GM21423 (cell line): Measurements from ENCODE around the gene FAM219B.
A peak's percentile ranks its signal among the peaks of the same experiment; 100 is the strongest.
"Not testable (repeated sequence)": the region's sequence is repeated elsewhere in the genome, so short reads cannot be mapped to it uniquely, and the experiment has no call there.

ENCODE experiments used
- ATAC-seq: cut with Tn5 transposase; IDR thresholded peaks from one replicate; pipeline ENCODE4 v1.9.1; 2021; ENCODE audit warnings: mild to moderate bottlenecking, moderate library complexity; ENCODE audit not compliant: unreplicated experiment

The FAM219B gene

GRCh38 chr15:74904190-74904805 is 2.4 kb downstream of the FAM219B start:
- no peak for ATAC-seq

- no peak for ATAC-seq
Measured at GRCh38 chr15:74903676-74904075, 3.0 kb downstream of the FAM219B start.

GRCh38 chr15:74902295-74903075 is 4.2 kb downstream of the FAM219B start:
- ATAC-seq: no peak

- no peak for ATAC-seq
Measured at GRCh38 chr15:74901612-74902063, 5.0 kb downstream of the FAM219B start.

DNA sequence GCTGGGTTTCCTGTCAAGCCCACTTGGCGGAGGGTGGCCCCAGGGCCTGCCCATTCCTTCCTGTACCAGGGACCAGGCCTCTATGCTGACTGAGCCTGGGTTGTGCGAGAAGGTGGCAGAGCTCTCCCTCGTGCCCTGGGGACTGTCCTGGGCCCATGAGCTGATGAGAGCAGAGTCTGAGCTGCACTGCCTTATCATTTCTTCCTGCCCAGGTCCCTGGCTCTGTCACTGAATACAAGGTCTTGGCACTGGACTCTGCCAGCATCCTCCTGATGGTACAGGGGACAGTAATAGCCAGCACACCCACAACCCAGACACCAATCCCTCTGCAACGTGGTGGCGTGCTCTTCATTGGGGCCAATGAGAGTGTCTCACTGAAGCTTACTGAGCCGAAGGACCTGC is 9.3 kb downstream of the FAM219B start:
- ATAC-seq: no peak

DNA sequence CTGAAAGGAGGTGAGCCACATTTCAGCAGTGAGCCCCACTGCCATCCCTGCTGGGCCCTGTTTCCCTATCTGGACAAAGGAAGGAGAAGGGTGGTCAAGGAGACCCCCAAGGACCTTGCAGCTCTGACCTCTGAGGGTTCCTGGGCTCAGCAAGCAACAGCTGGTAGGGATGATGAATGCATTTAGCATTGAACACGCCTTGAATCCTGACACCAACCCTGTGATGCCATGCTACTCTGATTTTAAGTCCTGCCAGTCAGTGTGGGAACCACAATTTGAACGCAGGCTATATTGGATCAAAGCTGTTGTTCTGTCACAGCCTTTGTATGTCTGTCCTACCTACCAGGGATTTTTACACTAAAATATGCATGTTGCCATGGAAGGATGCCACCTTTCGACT is 10.3 kb downstream of the FAM219B start:
- ATAC-seq: no peak

DNA sequence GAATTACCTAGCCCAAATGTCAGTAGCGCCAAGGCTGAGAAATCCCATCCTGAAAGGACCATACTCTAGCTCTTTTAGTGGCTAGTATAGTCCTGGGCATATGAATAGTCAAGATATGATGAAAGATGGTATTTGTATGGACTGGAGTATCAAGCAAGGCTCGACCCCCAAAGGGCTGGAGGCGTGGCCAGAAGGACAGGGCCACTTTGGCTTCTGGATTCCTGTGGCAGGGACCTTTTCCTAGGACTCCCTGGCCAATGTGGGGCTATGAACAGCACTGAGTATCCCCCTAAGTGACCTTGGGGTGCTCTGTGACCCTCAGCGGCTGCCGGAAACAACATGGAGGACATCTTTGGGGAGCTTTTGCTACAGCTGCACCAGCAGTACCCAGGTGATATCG is 10.8 kb downstream of the FAM219B start:
- ATAC-seq: no peak

DNA sequence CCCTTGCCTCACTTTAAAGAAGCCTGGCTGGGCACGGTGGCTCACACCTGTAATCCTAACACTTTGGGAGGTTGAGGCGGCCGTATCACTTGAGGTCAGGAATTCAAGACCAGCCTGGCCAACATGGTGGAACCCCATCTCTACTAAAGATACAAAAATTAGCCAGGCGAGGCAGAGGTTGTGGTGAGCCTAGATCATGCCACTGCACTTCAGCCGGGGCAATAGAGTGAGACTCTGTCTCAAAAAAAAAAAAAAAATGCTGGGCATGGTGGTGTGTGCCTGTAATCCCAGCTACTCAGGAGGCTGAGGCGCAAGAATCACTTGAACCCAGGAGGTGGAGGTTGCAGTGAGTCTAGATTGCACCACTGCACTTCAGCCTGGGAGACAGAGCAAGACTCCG is 12.3 kb downstream of the FAM219B start:
- not testable (repeated sequence) for ATAC-seq

- ATAC-seq: no peak
Measured at GRCh38 chr15:74893627-74894026, 13.0 kb downstream of the FAM219B start.

DNA sequence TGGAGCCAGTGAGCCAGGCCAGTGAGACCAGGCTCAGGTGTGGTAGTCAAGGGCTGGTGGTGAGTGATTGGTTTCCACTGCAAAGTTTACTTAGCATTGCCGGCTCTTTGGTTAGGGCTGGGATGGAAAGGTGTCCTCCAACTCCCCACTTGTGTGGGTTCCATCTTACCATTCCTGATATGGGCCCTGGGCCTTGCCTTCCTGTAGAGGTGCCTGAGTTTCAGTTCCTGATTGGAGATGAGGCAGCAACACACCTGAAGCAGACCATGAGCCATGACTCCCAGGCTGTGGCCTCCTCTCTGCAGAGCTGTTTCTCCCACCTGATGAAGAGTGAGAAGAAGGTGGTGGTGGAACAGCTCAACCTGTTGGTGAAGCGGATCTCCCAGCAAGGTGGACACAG is 13.7 kb downstream of the FAM219B start:
- ATAC-seq: no peak

DNA sequence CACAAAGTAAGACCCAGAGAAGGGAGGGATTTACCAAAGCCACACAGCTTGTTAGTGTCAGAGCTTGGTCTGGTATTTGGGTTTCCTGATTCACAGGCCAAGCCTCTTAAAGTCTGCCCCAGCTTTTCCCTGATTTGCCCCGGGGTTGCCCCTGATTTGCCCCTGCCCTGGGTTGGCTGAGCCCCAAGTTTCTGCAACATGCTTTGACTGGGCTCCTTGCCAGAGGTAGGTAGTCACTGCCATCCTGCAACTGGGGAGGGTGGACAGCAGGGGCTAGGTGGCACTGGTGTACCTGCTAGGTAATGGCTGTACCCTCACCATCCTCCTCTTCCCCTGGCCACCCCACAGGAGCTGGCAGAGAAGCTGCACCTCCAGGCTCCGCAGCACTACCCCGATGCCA is 14.3 kb downstream of the FAM219B start:
- ATAC-seq: no peak

DNA sequence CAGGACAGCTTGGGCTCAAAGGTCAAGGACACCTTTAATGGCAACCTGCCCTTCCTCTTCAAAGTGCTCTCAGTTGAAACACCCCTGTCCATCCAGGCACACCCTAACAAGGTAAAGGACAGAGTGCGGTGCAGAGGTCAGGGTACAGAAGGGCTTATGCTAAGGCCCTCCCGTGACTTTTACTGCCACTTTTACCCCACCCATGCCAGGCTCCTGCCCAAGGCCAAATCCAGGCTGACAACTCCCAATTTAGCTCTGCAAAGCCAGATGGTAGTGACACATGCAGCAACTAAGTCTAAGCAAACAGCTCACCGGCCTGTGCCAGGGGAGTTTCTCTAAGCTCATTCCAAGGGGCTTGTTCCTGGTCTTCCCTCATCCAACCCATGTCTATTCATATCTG is 15.2 kb downstream of the FAM219B start:
- ATAC-seq: no peak

DNA sequence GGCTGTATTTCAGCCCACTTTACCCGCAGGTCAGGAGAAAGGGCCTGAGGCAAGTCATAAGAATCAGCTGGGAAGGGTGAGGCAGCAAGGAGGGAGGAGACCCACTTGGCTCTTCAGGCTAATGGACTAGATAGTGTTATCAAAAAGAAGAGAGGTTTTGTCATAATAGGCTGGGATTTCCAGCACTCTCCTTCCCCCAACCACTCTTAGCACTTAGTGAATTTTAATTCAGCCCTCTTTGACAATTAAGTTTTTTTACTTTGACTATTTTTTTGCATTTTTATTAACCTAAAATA is 16.0 kb downstream of the FAM219B start:
- no peak for ATAC-seq

DNA sequence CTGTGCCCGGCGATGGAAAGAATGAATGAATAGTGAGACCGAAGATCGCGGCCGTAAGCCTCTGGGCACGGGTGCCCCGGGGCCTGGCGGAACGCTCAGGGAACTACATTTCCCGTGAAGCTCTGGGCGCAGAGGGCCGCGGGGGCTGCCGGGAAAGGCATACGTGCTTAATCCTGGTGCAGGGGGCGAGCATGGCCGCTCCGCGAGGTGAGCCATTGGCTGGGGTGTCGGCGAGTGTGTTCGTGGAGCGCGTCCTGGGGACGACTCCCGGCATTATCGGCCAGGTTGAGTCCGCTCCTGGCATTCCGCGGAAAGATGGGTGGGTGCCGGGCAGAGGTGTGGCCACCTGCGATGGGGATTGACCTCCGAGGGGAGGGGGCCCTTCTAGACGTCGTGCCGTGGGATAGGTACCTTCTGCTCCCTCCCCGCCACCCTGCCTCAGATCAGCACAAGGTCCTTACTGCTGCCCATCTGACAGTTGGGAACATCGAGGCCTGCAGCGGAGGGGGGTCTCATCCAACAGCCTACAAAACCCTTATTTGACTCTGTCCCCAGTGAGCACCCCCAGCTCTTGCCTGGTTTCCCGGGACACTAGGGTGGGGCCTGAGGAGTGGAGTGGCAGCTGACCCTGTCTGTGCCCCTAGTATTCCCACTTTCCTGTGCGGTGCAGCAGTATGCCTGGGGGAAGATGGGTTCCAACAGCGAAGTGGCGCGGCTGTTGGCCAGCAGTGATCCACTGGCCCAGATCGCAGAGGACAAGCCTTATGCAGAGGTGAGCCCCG is 16.6 kb downstream of the FAM219B start, which contains the start of gene MPI:
Gene MPI (plus strand): TSS at position 160 of the 782 bp plus-strand sequence. CDS start 32 bp downstream, at position 192.
- peak; percentile 86 for ATAC-seq

GRCh38 chr15:74889390-74889882 is 17.2 kb downstream of the FAM219B start:
- ATAC-seq: no peak

- no peak for ATAC-seq
Measured at GRCh38 chr15:74888716-74889115, 17.9 kb downstream of the FAM219B start.

- ATAC-seq: not testable (repeated sequence)
Measured at GRCh38 chr15:74887537-74888193, 19.0 kb downstream of the FAM219B start.

DNA sequence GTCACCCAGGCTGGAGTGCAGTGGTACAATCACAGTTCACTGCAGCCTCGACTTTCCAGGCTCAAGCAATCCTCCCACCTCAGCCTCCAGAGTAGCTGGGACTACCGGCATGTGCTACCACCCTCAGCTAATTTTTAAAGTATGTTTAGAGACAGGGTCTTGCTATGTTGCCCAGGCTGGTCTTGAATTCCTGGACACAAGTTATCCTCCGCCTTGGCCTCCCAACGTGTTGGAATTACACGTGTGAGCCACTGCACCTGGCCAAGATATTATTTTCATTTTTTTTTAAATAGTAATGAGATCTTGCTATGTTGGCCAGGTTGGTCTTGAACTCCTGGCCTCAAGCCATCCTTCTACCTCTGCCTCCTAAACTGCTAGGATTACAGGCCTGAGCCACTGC is 21.2 kb downstream of the FAM219B start:
- no peak for ATAC-seq

GRCh38 chr15:74884428-74885223 is 22.0 kb downstream of the FAM219B start:
- no peak for ATAC-seq

DNA sequence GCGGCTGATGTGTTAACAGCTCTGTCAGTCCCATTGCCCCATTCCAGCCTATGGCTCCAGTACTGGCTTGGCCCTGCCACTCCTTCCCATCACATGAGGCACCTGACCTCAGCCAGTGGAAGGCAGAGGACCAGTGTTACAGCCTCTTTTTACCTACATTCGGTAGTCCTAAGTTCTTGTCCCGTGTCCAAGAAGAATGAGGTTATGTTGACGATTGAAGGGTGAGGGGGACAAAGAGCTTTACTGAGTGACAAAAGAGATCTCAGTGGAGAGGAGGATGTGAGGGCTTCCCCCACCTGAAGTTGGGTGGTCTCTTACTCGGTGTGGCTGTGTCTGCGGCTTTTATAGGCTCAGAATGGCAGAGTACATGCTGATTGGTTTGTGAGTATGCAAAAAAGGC is 24.1 kb downstream of the FAM219B start:
- ATAC-seq: no peak
